Colonic mucosa (tissue), 4 donors: ENCODE results near the gene GUCY1B1. TPM values are rescaled to one million over a fixed set of nuclear protein-coding genes. Genes with fewer than 3 reads are reported as not detected.

ENCODE experiments used
- DNase-seq: peaks from one replicate; pipeline ENCODE4 v3.0.0-alpha.2; 2020
- H3K27ac ChIP-seq: fragments of 200-600 bp; one replicate; pipeline ENCODE4 v1.8.0; 2021
- H3K27me3 ChIP-seq: fragments of 200-600 bp; one replicate; pipeline ENCODE4 v1.8.0; 2021
- H3K36me3 ChIP-seq: fragments of 200-600 bp; one replicate; pipeline ENCODE4 v1.8.0; 2021
- H3K4me1 ChIP-seq: fragments of 200-600 bp; one replicate; pipeline ENCODE4 v1.8.0; 2021; ENCODE audit warnings: mild to moderate bottlenecking
- H3K4me3 ChIP-seq: fragments of 200-600 bp; one replicate; pipeline ENCODE4 v1.8.0; 2021
- H3K9ac ChIP-seq, 2 donors: one replicate each; pipeline ENCODE4 v1.7.0; 2013; ENCODE audit warnings: control low read depth in 2 of 2, low read depth in 2 of 2, low read length in 2 of 2
- H3K9me3 ChIP-seq: fragments of 200-600 bp; one replicate; pipeline ENCODE4 v1.8.0; 2021
- intact Hi-C: fragments of 100-400 bp; cut with DNase I; formaldehyde crosslinking; loops from one replicate; pipeline ENCODE4 v1.14.1; 2022
- total RNA-seq, 2 donors: library from RNA; stranded (reverse); fragmentation: NEBNext Ultra II Directional in 1 of 2; extraction: Animal tissue kit (Norgen Biotek cat#: 25700) in 1 of 2; gene quantifications; one replicate each; pipeline ENCODE4 v1.2.1, GENCODE V29; 2021
- TF ChIP-seq, protein P1 (sequence below): fragments of 200-600 bp; IDR thresholded peaks from one replicate; pipeline ENCODE4 v1.8.0; 2022; ENCODE audit warnings: antibody characterized with exemption, mild to moderate bottlenecking
- donor health status: healthy.
- donor health status: DM: no; HTN: no; CAD: no.
- donor health status: DM: no; HTN: no; CAD: no.

Gene GUCY1B1
- total RNA-seq, 2 donors from 2014 or later: 1.2 to 5.8 TPM

- no peaks in the 10 kb centered on the region for H3K4me1 ChIP-seq
- no peak overlapping the region for H3K4me3 ChIP-seq
- no peak overlapping the region for H3K9ac ChIP-seq
- intact Hi-C loops: no loop called here
- H3K27me3 ChIP-seq: no peaks in the 10 kb centered on the region
- no peak overlapping the region for H3K27ac ChIP-seq
- no peaks in the 10 kb centered on the region for H3K36me3 ChIP-seq
- TF ChIP-seq, protein P1, sequence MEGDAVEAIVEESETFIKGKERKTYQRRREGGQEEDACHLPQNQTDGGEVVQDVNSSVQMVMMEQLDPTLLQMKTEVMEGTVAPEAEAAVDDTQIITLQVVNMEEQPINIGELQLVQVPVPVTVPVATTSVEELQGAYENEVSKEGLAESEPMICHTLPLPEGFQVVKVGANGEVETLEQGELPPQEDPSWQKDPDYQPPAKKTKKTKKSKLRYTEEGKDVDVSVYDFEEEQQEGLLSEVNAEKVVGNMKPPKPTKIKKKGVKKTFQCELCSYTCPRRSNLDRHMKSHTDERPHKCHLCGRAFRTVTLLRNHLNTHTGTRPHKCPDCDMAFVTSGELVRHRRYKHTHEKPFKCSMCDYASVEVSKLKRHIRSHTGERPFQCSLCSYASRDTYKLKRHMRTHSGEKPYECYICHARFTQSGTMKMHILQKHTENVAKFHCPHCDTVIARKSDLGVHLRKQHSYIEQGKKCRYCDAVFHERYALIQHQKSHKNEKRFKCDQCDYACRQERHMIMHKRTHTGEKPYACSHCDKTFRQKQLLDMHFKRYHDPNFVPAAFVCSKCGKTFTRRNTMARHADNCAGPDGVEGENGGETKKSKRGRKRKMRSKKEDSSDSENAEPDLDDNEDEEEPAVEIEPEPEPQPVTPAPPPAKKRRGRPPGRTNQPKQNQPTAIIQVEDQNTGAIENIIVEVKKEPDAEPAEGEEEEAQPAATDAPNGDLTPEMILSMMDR: no peak
- no peaks in the 10 kb centered on the region for H3K9me3 ChIP-seq
- no peak for DNase-seq
These were observed 97.1 kb downstream of the GUCY1B1 start for GRCh38 chr4:155855897-155856296.

Other genes starting within 250 kb of the GUCY1B1 start
- gene GUCY1A1, start 92.2 kb upstream of the GUCY1B1 start, total RNA-seq: 10 to 100 TPM in 1 of 2 donors, 1 to 10 TPM in 1; 2.0 to 14.7 TPM
- gene ASIC5, start 107.3 kb downstream of the GUCY1B1 start, total RNA-seq: under 1 TPM in 1 of 2 donors, not detected in 1; 0.15 TPM
- gene TDO2, start 144.7 kb downstream of the GUCY1B1 start, total RNA-seq: 1 to 10 TPM in 1 of 2 donors, under 1 TPM in 1; 0.27 to 1.4 TPM
- gene CTSO, start 194.8 kb downstream of the GUCY1B1 start, total RNA-seq: 10 to 100 TPM in 1 of 2 donors, 1 to 10 TPM in 1; 3.3 to 14.7 TPM